Measurements from ENCODE around the gene TCF7L1.
"Not testable (repeated sequence)": the region's sequence is repeated elsewhere in the genome, so short reads cannot be mapped to it uniquely, and the experiment has no call there.

TCF7L1 gene

GRCh38 chr2:85133751-85134254 is 611 bp downstream of the TCF7L1 start:
- DNase-seq = no peak

- DNase-seq = no peak
Observed at GRCh38 chr2:85134255-85134895, 1.2 kb downstream of the TCF7L1 start.

GRCh38 chr2:85134896-85135659 is 1.9 kb downstream of the TCF7L1 start:
- no peak for DNase-seq

- DNase-seq = no peak
Observed at GRCh38 chr2:85135660-85135914, 2.4 kb downstream of the TCF7L1 start.

GRCh38 chr2:85137156-85137555 is 4.0 kb downstream of the TCF7L1 start:
- DNase-seq = no peak

- DNase-seq = no peak
Observed at GRCh38 chr2:85143463-85144082, 10.4 kb downstream of the TCF7L1 start.

- DNase-seq = no peak
Observed at GRCh38 chr2:85145116-85145820, 12.1 kb downstream of the TCF7L1 start.

- DNase-seq = no peak
Observed at GRCh38 chr2:85148190-85148589, 15.0 kb downstream of the TCF7L1 start.

GRCh38 chr2:85151026-85151425 is 17.8 kb downstream of the TCF7L1 start:
- DNase-seq = no peak

GRCh38 chr2:85152895-85153294 is 19.7 kb downstream of the TCF7L1 start:
- no peak for DNase-seq

- DNase-seq = no peak
Observed at GRCh38 chr2:85154048-85154753, 21.0 kb downstream of the TCF7L1 start.

- DNase-seq = not testable (repeated sequence)
Observed at GRCh38 chr2:85155082-85155481, 21.9 kb downstream of the TCF7L1 start.

- DNase-seq = no peak
Observed at GRCh38 chr2:85156153-85156552, 23.0 kb downstream of the TCF7L1 start.

GRCh38 chr2:85156619-85157018 is 23.4 kb downstream of the TCF7L1 start:
- no peak for DNase-seq

- DNase-seq = no peak
Observed at GRCh38 chr2:85157345-85157744, 24.2 kb downstream of the TCF7L1 start.

- no peak for DNase-seq
Observed at GRCh38 chr2:85158559-85159273, 25.5 kb downstream of the TCF7L1 start.

GRCh38 chr2:85159589-85159988 is 26.4 kb downstream of the TCF7L1 start:
- no peak for DNase-seq

GRCh38 chr2:85160966-85161960 is 28.1 kb downstream of the TCF7L1 start:
- no peak for DNase-seq

GRCh38 chr2:85162746-85163301 is 29.6 kb downstream of the TCF7L1 start:
- DNase-seq = no peak

- DNase-seq = no peak
Observed at GRCh38 chr2:85163675-85164074, 30.5 kb downstream of the TCF7L1 start.

- no peak for DNase-seq
Observed at GRCh38 chr2:85164145-85164569, 31.0 kb downstream of the TCF7L1 start.
